GM13977 (cell line): ENCODE results near the gene OR1M1.

Experiments
- DNase-seq: peaks from one replicate; pipeline ENCODE4 v3.0.0; 2012; ENCODE audit warnings: low spot score
- CTCF ChIP-seq: IDR thresholded peaks from 2 replicates; pipeline ENCODE4 v1.5.1; 2012; ENCODE audit warnings: mild to moderate bottlenecking, control low read depth; ENCODE audit not compliant: insufficient read depth; ENCODE audit errors: extremely low read depth, missing control alignments
- in situ Hi-C: fragments of 300-500 bp; cut with MboI; formaldehyde crosslinking; loops from one replicate; pipeline ENCODE4 v1.12.0; 2022; ENCODE audit warnings: low sequenced_read_pairs, low pct_unique_long_range_greater_than_20kb, mixed read lengths, inconsistent platforms; ENCODE audit not compliant: unreplicated experiment

Gene OR1M1

DNA sequence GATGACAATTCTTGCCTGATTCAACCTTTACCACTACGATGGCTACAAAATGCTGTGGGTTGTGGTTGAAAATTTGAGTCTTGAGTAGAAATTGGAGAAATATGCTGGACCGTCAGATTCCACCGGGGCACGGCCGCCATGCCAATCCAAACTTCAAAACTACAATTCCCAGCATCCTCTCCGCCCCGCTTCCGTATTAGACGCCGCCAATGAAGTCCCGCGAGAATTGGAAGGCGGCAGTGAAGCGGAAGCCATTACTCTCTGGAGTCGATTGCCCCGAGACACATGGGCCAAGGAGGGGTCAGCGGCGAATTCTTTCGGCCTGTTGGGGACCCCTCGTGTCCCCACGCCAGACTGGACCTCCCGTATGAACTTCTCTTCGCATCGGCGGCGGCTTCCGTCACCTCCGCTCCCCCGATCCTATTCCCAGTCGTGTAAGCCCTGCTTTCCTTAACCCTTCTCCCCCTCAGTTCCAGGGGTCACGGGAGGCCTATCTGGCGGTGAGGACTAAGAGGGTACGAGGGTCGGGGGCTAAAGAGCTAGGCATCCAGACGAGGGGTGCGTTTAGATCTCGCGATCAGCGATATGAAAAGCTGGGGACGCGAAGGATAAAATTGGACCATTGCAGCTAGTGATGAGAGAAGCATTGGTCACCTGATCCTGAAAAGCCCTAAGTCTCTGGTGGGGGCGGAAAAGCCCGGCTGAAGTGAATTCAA, 53.5 kb downstream of the OR1M1 start, which contains the start of gene ZNF317:
Gene ZNF317 (plus strand): TSS at position 239 of the 716 bp plus-strand sequence. CDS start 15,620 bp downstream, outside the sequence.
- no peak for TF ChIP-seq CTCF
- in situ Hi-C loops, result loop anchor here (25.0 kb wide), 2 partner anchors 472 to 647 kb away; partner anchors contain the start of gene ZNF561

GRCh38 chr19:9144920-9145319, 58.1 kb downstream of the OR1M1 start:
- in situ Hi-C loops, result loop anchor here (25.0 kb wide), 2 partner anchors 467 to 642 kb away; partner anchors contain the start of gene ZNF561
- no peak for TF ChIP-seq CTCF
- no peak for DNase-seq

More for the DNA sequence above, 53.5 kb downstream of the OR1M1 start, which contains the start of gene ZNF317:
- DNase-seq, result peak; percentile 86
